CD4-positive, alpha-beta memory T cell (primary cell): ENCODE results near the gene SDCCAG8. TPM values are rescaled to one million over a fixed set of nuclear protein-coding genes. Genes with fewer than 3 reads are reported as not detected.

ENCODE experiments used
- CTCF ChIA-PET: fragments of 350-600 bp; sonication (Branson Sonifier 250); formaldehyde crosslinking; loops from one replicate; lab custom pipeline; 2021; ENCODE audit warnings: inconsistent platforms; ENCODE audit not compliant: partially characterized antibody; lab: Charles Lee
- POLR2A ChIA-PET: fragments of 350-600 bp; sonication (Branson Sonifier 250); formaldehyde crosslinking; loops from one replicate; lab custom pipeline; 2021; ENCODE audit not compliant: partially characterized antibody; lab: Charles Lee
- DNase-seq, 5 donors: peaks; one replicate each; pipeline versions ENCODE4 v3.0.0 to v3.0.0-alpha.2; 2020 to 2022; ENCODE audit warnings: mixed read lengths in 1 of 5
- H3K27ac ChIP-seq: one replicate; pipeline ENCODE4 v1.7.0; 2013; ENCODE audit warnings: low read depth, low read length
- H3K27me3 ChIP-seq: 2 replicates; pipeline ENCODE4 v1.7.0; 2013; ENCODE audit warnings: mild to moderate bottlenecking, low read length, moderate library complexity; ENCODE audit not compliant: insufficient read depth
- H3K36me3 ChIP-seq: 2 replicates; pipeline ENCODE4 v1.7.0; 2013; ENCODE audit warnings: mild to moderate bottlenecking, low read length, moderate library complexity; ENCODE audit not compliant: insufficient read depth
- H3K4me1 ChIP-seq: 2 replicates; pipeline ENCODE4 v1.7.0; 2013; ENCODE audit warnings: mild to moderate bottlenecking, low read length, moderate library complexity; ENCODE audit not compliant: insufficient read depth
- H3K4me3 ChIP-seq, 2 donors: one replicate each; pipeline ENCODE4 v1.7.0; 2013; ENCODE audit warnings: low read length in 2 of 2, mild to moderate bottlenecking in 1 of 2
- H3K9me3 ChIP-seq, 2 donors: one replicate each; pipeline ENCODE4 v1.7.0; 2013; ENCODE audit warnings: low read length in 2 of 2, control low read depth in 1 of 2; ENCODE audit not compliant: control insufficient read depth in 1 of 2
- H3K27ac Mint-ChIP-seq, 7 donors: one replicate each; pipeline ENCODE4 v1.8.0; 2020 to 2021; ENCODE audit warnings: mixed read lengths in 7 of 7, mild to moderate bottlenecking in 6 of 7, inconsistent platforms in 3 of 7, moderate library complexity in 3 of 7
- H3K27me3 Mint-ChIP-seq, 2 donors: one replicate each; pipeline ENCODE4 v1.8.0; 2020 to 2021; ENCODE audit warnings: mixed read lengths in 2 of 2
- H3K36me3 Mint-ChIP-seq, 2 donors: one replicate each; pipeline ENCODE4 v1.8.0; 2020 to 2021; ENCODE audit warnings: mixed read lengths in 2 of 2, inconsistent platforms in 1 of 2, mild to moderate bottlenecking in 1 of 2
- H3K4me1 Mint-ChIP-seq, 4 donors: one replicate each; pipeline ENCODE4 v1.8.0; 2020 to 2021; ENCODE audit warnings: mixed read lengths in 4 of 4, mild to moderate bottlenecking in 1 of 4
- H3K4me3 Mint-ChIP-seq, 8 donors: one replicate each; pipeline ENCODE4 v1.8.0; 2020 to 2021; ENCODE audit warnings: mixed read lengths in 8 of 8, mild to moderate bottlenecking in 7 of 8, moderate library complexity in 6 of 8, inconsistent platforms in 3 of 8
- H3K9me3 Mint-ChIP-seq, 8 donors: one replicate each; pipeline ENCODE4 v1.8.0; 2020 to 2021; ENCODE audit warnings: mixed read lengths in 8 of 8, mild to moderate bottlenecking in 5 of 8, inconsistent platforms in 3 of 8, moderate library complexity in 1 of 8
- intact Hi-C: fragments of 100-400 bp; cut with micrococcal nuclease; formaldehyde crosslinking; loops from one replicate; pipeline ENCODE4 v1.15.1; 2023
- polyA plus RNA-seq, 2 donors: library from polyadenylated mRNA; unstranded; fragments of 300-500 nt; fragmentation: Illumina TruSeq; gene quantifications; one replicate each; pipeline ENCODE4 v1.2.3, GENCODE V29; 2021
- total RNA-seq, 2 experiments: library from RNA; stranded (reverse); gene quantifications; one replicate each; pipeline ENCODE4 v1.2.3, GENCODE V29; 2021

Gene SDCCAG8
- total and polyA plus RNA-seq, 4 experiments from 2014 or later: 19.0 to 35.7 (median 27.7) TPM

DNA sequence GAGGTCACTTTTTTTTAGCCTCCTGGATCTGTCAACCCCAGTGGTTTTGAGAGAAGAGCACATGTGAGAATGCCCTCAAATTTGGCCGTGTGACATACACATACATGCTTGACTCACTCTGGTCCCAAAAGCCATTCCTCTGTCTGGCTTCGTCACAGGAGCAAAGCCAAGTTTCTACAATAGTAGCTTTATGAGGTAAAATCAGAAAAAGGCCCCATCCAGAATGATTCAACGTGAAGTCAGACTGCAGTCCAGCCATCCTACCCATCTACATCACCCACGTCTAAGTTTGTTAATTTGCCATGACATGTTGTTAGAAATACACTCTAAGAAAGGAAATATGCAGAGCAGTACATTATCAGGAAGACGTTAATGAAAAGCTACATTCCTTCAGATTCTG, 245.2 kb downstream of the SDCCAG8 start:
- intact Hi-C loops: no loop called here
- no peaks in the 10 kb centered on the region for H3K27me3 Mint-ChIP-seq
- H3K36me3 Mint-ChIP-seq: peaks cover 50 to 63% of the 10 kb centered on the region in 2 donors
- DNase-seq: no peak
- H3K4me1 Mint-ChIP-seq: peaks cover 2 to 9% (median 4%) of the 10 kb centered on the region in 4 donors
- peaks cover 0 to 1% (median 0%) of the 10 kb centered on the region in 8 donors for H3K9me3 Mint-ChIP-seq
- H3K27ac ChIP-seq: no peak overlapping the region
- peak overlapping the region in 2 of 7 donors; percentile 0 to 43 for H3K27ac Mint-ChIP-seq
- H3K36me3 ChIP-seq: peaks cover 4% of the 10 kb centered on the region
- H3K4me1 ChIP-seq: no peaks in the 10 kb centered on the region
- no peaks in the 10 kb centered on the region for H3K9me3 ChIP-seq
- no peak overlapping the region for H3K4me3 Mint-ChIP-seq
- no peaks in the 10 kb centered on the region for H3K27me3 ChIP-seq
- no peak overlapping the region for H3K4me3 ChIP-seq
- POLR2A ChIA-PET: no interaction called here
- CTCF ChIA-PET: interaction anchor here (1.2 kb wide), 1 partner anchor 9 kb away, joined by 3 read pairs; no protein-coding TSS in a partner anchor

- Mint-ChIP-seq H3K4me3 (no peak overlapping the region), H3K27me3 (no peaks in the 10 kb centered on the region), H3K27ac (peak overlapping the region in 1 of 7 donors; percentile 15), H3K36me3 (peaks cover 51 to 67% of the 10 kb centered on the region in 2 donors), H3K4me1 (peaks cover 0 to 13% (median 6%) of the 10 kb centered on the region in 4 donors), H3K9me3 (no peaks in the 10 kb centered on the region)
- Histone ChIP-seq H3K4me3 (no peak overlapping the region), H3K4me1 (no peaks in the 10 kb centered on the region), H3K36me3 (peaks cover 8% of the 10 kb centered on the region), H3K27ac (no peak overlapping the region), H3K9me3 (no peaks in the 10 kb centered on the region), H3K27me3 (no peaks in the 10 kb centered on the region)
- intact Hi-C loops: no loop called here
- ChIA-PET POLR2A (interaction anchor here (0.7 kb wide), 1 partner anchor 805 kb away, joined by 3 read pairs; no protein-coding TSS in a partner anchor), CTCF (interaction anchor here (0.8 kb wide), 1 partner anchor 770 kb away, joined by 3 read pairs; no protein-coding TSS in a partner anchor)
- no peak for DNase-seq
Observed at GRCh38 chr1:243503155-243503554, 247.3 kb downstream of the SDCCAG8 start.

- peak overlapping the region in 6 of 7 donors; percentile 57 to 81 (median 66) for H3K27ac Mint-ChIP-seq
- ChIA-PET POLR2A (no interaction called here), CTCF (interaction anchor here (1.2 kb wide), 1 partner anchor 29 kb away, joined by 4 read pairs; no protein-coding TSS in a partner anchor)
Observed at GRCh38 chr1:243505986-243506689, 250.3 kb downstream of the SDCCAG8 start.

GRCh38 chr1:243507001-243507671, 251.3 kb downstream of the SDCCAG8 start:
- Mint-ChIP-seq H3K4me1 (peaks cover 0 to 12% (median 11%) of the 10 kb centered on the region in 4 donors), H3K27me3 (no peaks in the 10 kb centered on the region), H3K9me3 (no peaks in the 10 kb centered on the region), H3K4me3 (no peak overlapping the region), H3K36me3 (peaks cover 57 to 73% of the 10 kb centered on the region in 2 donors), H3K27ac (peak overlapping the region in 6 of 7 donors; percentile 5 to 76 (median 53))
- no peak overlapping the region for H3K27ac ChIP-seq
- ChIA-PET POLR2A (no interaction called here), CTCF (no interaction called here)
- intact Hi-C loops: no loop called here
- H3K9me3 ChIP-seq: no peaks in the 10 kb centered on the region
- DNase-seq: no peak
- peaks cover 15% of the 10 kb centered on the region for H3K36me3 ChIP-seq
- H3K4me1 ChIP-seq: no peaks in the 10 kb centered on the region
- H3K27me3 ChIP-seq: no peaks in the 10 kb centered on the region
- no peak overlapping the region for H3K4me3 ChIP-seq

More at GRCh38 chr1:243505986-243506689, 250.3 kb downstream of the SDCCAG8 start:
- Histone ChIP-seq H3K4me3 (no peak overlapping the region), H3K36me3 (peaks cover 14% of the 10 kb centered on the region), H3K27me3 (no peaks in the 10 kb centered on the region), H3K9me3 (no peaks in the 10 kb centered on the region), H3K4me1 (no peaks in the 10 kb centered on the region), H3K27ac (no peak overlapping the region)
- Mint-ChIP-seq H3K4me1 (peaks cover 0 to 12% (median 12%) of the 10 kb centered on the region in 4 donors), H3K9me3 (no peaks in the 10 kb centered on the region), H3K27me3 (no peaks in the 10 kb centered on the region), H3K4me3 (no peak overlapping the region), H3K36me3 (peaks cover 51 to 74% of the 10 kb centered on the region in 2 donors)
- intact Hi-C loops: no loop called here
- no peak for DNase-seq

- no peak overlapping the region for H3K4me3 ChIP-seq
- H3K4me1 Mint-ChIP-seq: peaks cover 0 to 13% (median 12%) of the 10 kb centered on the region in 4 donors
- H3K36me3 Mint-ChIP-seq: peaks cover 58 to 71% of the 10 kb centered on the region in 2 donors
- H3K27me3 Mint-ChIP-seq: no peaks in the 10 kb centered on the region
- no peaks in the 10 kb centered on the region for H3K27me3 ChIP-seq
- H3K27ac ChIP-seq: no peak overlapping the region
- H3K9me3 Mint-ChIP-seq: no peaks in the 10 kb centered on the region
- peaks cover 15% of the 10 kb centered on the region for H3K36me3 ChIP-seq
- no peaks in the 10 kb centered on the region for H3K9me3 ChIP-seq
- no peaks in the 10 kb centered on the region for H3K4me1 ChIP-seq
- intact Hi-C loops: no loop called here
- H3K4me3 Mint-ChIP-seq: no peak overlapping the region
- peak overlapping the region in 4 of 7 donors; percentile 25 to 76 (median 68) for H3K27ac Mint-ChIP-seq
- no peak for DNase-seq
- POLR2A ChIA-PET: no interaction called here
- CTCF ChIA-PET: no interaction called here
Observed at GRCh38 chr1:243507672-243508302, 251.9 kb downstream of the SDCCAG8 start.

- peaks cover 0 to 13% (median 12%) of the 10 kb centered on the region in 4 donors for H3K4me1 Mint-ChIP-seq
- CTCF ChIA-PET: no interaction called here
- H3K9me3 Mint-ChIP-seq: no peaks in the 10 kb centered on the region
- H3K27ac Mint-ChIP-seq: peak overlapping the region in 4 of 7 donors; percentile 25 to 75 (median 54)
- H3K27ac ChIP-seq: no peak overlapping the region
- H3K4me3 Mint-ChIP-seq: peak overlapping the region in 2 of 8 donors; percentile 3 to 11
- no peaks in the 10 kb centered on the region for H3K27me3 Mint-ChIP-seq
- POLR2A ChIA-PET: no interaction called here
- DNase-seq: no peak
- H3K4me3 ChIP-seq: no peak overlapping the region
- intact Hi-C loops: no loop called here
- peaks cover 57 to 66% of the 10 kb centered on the region in 2 donors for H3K36me3 Mint-ChIP-seq
- no peaks in the 10 kb centered on the region for H3K9me3 ChIP-seq
- H3K27me3 ChIP-seq: no peaks in the 10 kb centered on the region
- H3K36me3 ChIP-seq: peaks cover 15% of the 10 kb centered on the region
- H3K4me1 ChIP-seq: no peaks in the 10 kb centered on the region
Observed at GRCh38 chr1:243508303-243508713, 252.5 kb downstream of the SDCCAG8 start.

GRCh38 chr1:243508943-243509342, 253.1 kb downstream of the SDCCAG8 start:
- H3K36me3 ChIP-seq: peaks cover 15% of the 10 kb centered on the region
- no peaks in the 10 kb centered on the region for H3K4me1 ChIP-seq
- H3K9me3 Mint-ChIP-seq: no peaks in the 10 kb centered on the region
- H3K27me3 ChIP-seq: no peaks in the 10 kb centered on the region
- no peak overlapping the region for H3K27ac ChIP-seq
- ChIA-PET CTCF (no interaction called here), POLR2A (no interaction called here)
- no peaks in the 10 kb centered on the region for H3K27me3 Mint-ChIP-seq
- peaks cover 52 to 59% of the 10 kb centered on the region in 2 donors for H3K36me3 Mint-ChIP-seq
- no peak overlapping the region for H3K4me3 Mint-ChIP-seq
- intact Hi-C loops: no loop called here
- peaks cover 0 to 13% (median 12%) of the 10 kb centered on the region in 4 donors for H3K4me1 Mint-ChIP-seq
- no peak for DNase-seq
- no peaks in the 10 kb centered on the region for H3K9me3 ChIP-seq
- no peak overlapping the region for H3K4me3 ChIP-seq
- peak overlapping the region in 1 of 7 donors; percentile 55 for H3K27ac Mint-ChIP-seq
